HG03280 (cell line): Measurements from ENCODE around the gene AAR2.

Experiments
- ATAC-seq: cut with Tn5 transposase; IDR thresholded peaks from one replicate; pipeline ENCODE4 v1.9.1; 2021; ENCODE audit warnings: mild to moderate bottlenecking, moderate library complexity; ENCODE audit not compliant: unreplicated experiment

AAR2 gene

GRCh38 chr20:36235892-36236785 lies at the start of gene AAR2:
TSS of gene AAR2 (plus strand) at chr20:36236478. CDS start at chr20:36239869, 3,391 bp downstream.
- ATAC-seq, result peak; percentile 68

GRCh38 chr20:36193977-36194712 lies 42.1 kb upstream of the AAR2 start:
- no peak for ATAC-seq

GRCh38 chr20:36196676-36197075 lies 39.6 kb upstream of the AAR2 start:
- no peak for ATAC-seq

- ATAC-seq, result no peak
Observed at GRCh38 chr20:36197271-36197670, 39.0 kb upstream of the AAR2 start.

GRCh38 chr20:36199345-36200257 lies 36.7 kb upstream of the AAR2 start:
- no peak for ATAC-seq

GRCh38 chr20:36200451-36200850 lies 35.8 kb upstream of the AAR2 start:
- no peak for ATAC-seq

- ATAC-seq, result no peak
Observed at GRCh38 chr20:36201198-36201597, 35.1 kb upstream of the AAR2 start.

GRCh38 chr20:36202891-36203338 lies 33.4 kb upstream of the AAR2 start:
- no peak for ATAC-seq

- ATAC-seq, result no peak
Observed at GRCh38 chr20:36203861-36204260, 32.4 kb upstream of the AAR2 start.

- no peak for ATAC-seq
Observed at GRCh38 chr20:36205026-36205425, 31.3 kb upstream of the AAR2 start.

- no peak for ATAC-seq
Observed at GRCh38 chr20:36206068-36206467, 30.2 kb upstream of the AAR2 start.

GRCh38 chr20:36206641-36207040 lies 29.6 kb upstream of the AAR2 start:
- no peak for ATAC-seq

- no peak for ATAC-seq
Observed at GRCh38 chr20:36207602-36208001, 28.7 kb upstream of the AAR2 start.

GRCh38 chr20:36208257-36208656 lies 28.0 kb upstream of the AAR2 start:
- no peak for ATAC-seq

- no peak for ATAC-seq
Observed at GRCh38 chr20:36210436-36211021, 25.7 kb upstream of the AAR2 start.

- ATAC-seq, result no peak
Observed at GRCh38 chr20:36213362-36213761, 22.9 kb upstream of the AAR2 start.

GRCh38 chr20:36214684-36215256 lies 21.5 kb upstream of the AAR2 start:
- no peak for ATAC-seq

GRCh38 chr20:36215778-36216177 lies 20.5 kb upstream of the AAR2 start:
- no peak for ATAC-seq

GRCh38 chr20:36216314-36217025 lies 19.8 kb upstream of the AAR2 start:
- ATAC-seq, result no peak

GRCh38 chr20:36217226-36217625 lies 19.1 kb upstream of the AAR2 start:
- no peak for ATAC-seq
